HepG2 (cell line): ENCODE data around the gene FGFR3. TPM values are rescaled to one million over a fixed set of nuclear protein-coding genes. Genes with fewer than 3 reads are reported as not detected.

ENCODE experiments used
- ATAC-seq: fragments of 200-7000 bp; cut with Tn5 transposase; 3 replicates; pipeline ENCODE4 v1.9.1; 2020; ENCODE audit warnings: mild to moderate bottlenecking, moderate library complexity
- BruUV-seq: library from RNA; stranded (reverse); fragments of 400-500 nt; replicated peaks from 2 replicates; lab custom pipeline; 2021; lab: Mats Ljungman, UMichigan
- CTCF ChIA-PET: fragments of 300-600 bp; formaldehyde crosslinking; extraction: SDS; loops from one replicate; lab custom pipeline; 2021; ENCODE audit warnings: low total read pairs, inconsistent platforms, low intra/inter-chr PET ratio; lab: Yijun Ruan, JAX
- POLR2A ChIA-PET: fragments of 350-600 bp; sonication (Branson Sonifier 250); formaldehyde crosslinking; loops from one replicate; lab custom pipeline; 2020; ENCODE audit warnings: antibody characterized with exemption, inconsistent platforms; lab: Yijun Ruan, JAX
- DNase-seq: peaks from one replicate; pipeline ENCODE4 v3.0.0-alpha.2; 2015; ENCODE audit warnings: low spot score
- FAIRE-seq: peaks from 3 replicates; lab custom pipeline; 2011; peaks lifted over from hg19 to GRCh38; lab: Jason Lieb, UNC
- H2AFZ ChIP-seq: one replicate; pipeline ENCODE4 v1.6.1; 2011; ENCODE audit warnings: low read length, inconsistent platforms
- H3K27ac ChIP-seq: fragments of 300-600 bp; 3 replicates; pipeline ENCODE4 v1.8.0; 2011; ENCODE audit warnings: mixed run types, mild to moderate bottlenecking, mixed read lengths, low read length, inconsistent platforms; ENCODE audit not compliant: insufficient read depth; ENCODE audit errors: extremely low read length
- H3K27me3 ChIP-seq, 2 experiments: fragments of 200-600 bp in 1 of 2; 2 replicates in 1 of 2; 3 replicates in 1 of 2; pipeline versions ENCODE4 v1.6.0 to v1.8.0; 2011; ENCODE audit warnings: low read length in 2 of 2, mild to moderate bottlenecking in 2 of 2, moderate library complexity in 2 of 2, inconsistent platforms in 1 of 2; ENCODE audit not compliant: insufficient read depth in 2 of 2, control insufficient read depth in 1 of 2
- H3K36me3 ChIP-seq, 2 experiments: fragments of 200-600 bp in 1 of 2; replicated peaks in 1 of 2; 2 replicates in 1 of 2; 3 replicates in 1 of 2; pipeline versions ENCODE4 v1.5.1 to v1.8.0; 2011; ENCODE audit warnings: low read length in 2 of 2, inconsistent platforms in 1 of 2; ENCODE audit not compliant: insufficient read depth in 2 of 2, control insufficient read depth in 1 of 2
- H3K4me1 ChIP-seq: 2 replicates; pipeline ENCODE4 v1.5.1; 2012; ENCODE audit warnings: low read length, inconsistent platforms; ENCODE audit not compliant: insufficient read depth
- H3K4me2 ChIP-seq: 2 replicates; pipeline ENCODE4 v1.6.0; 2011; ENCODE audit warnings: low read depth, low read length, inconsistent platforms
- H3K4me3 ChIP-seq, 3 experiments: fragments of 200-600 bp in 1 of 3; sonication (generic), shearing (Covaris generic) in 1 of 3; replicated peaks in 1 of 3; 2 replicates each; pipeline ENCODE4 v1.5.1; 2011 to 2016; ENCODE audit warnings: low read length in 3 of 3, inconsistent platforms in 2 of 3, low read depth in 2 of 3, mild to moderate bottlenecking in 2 of 3, control low read depth in 1 of 3, mixed read lengths in 1 of 3; ENCODE audit not compliant: insufficient read depth in 1 of 3
- H3K79me2 ChIP-seq: one replicate; pipeline ENCODE4 v1.6.1; 2011; ENCODE audit warnings: low read length, inconsistent platforms; ENCODE audit not compliant: insufficient read depth
- H3K9ac ChIP-seq: 2 replicates; pipeline ENCODE4 v1.6.0; 2011; ENCODE audit warnings: mild to moderate bottlenecking, low read depth, low read length, inconsistent platforms; ENCODE audit not compliant: insufficient read depth
- H3K9me3 ChIP-seq: 2 replicates; pipeline ENCODE4 v1.5.1; 2012; ENCODE audit warnings: mild to moderate bottlenecking, low read length
- H4K20me1 ChIP-seq: 2 replicates; pipeline ENCODE4 v1.6.0; 2011; ENCODE audit warnings: inconsistent platforms, mild to moderate bottlenecking, low read length, moderate library complexity; ENCODE audit not compliant: insufficient read depth
- AGO2 ChIP-seq: fragments of 200-400 bp; formaldehyde crosslinking; optimal IDR thresholded peaks from 2 replicates; pipeline ENCODE3; 2017; ENCODE audit warnings: mild to moderate bottlenecking, low read depth, low read length, moderate library complexity
- ARID3A ChIP-seq: IDR thresholded peaks from 2 replicates; pipeline ENCODE4 v1.6.1; 2012; ENCODE audit warnings: low read depth, low read length, improper control_type of control experiment
- HNRNPL ChIP-seq: fragments of 200-400 bp; formaldehyde crosslinking; IDR thresholded peaks from 2 replicates; pipeline ENCODE4 v1.6.1; 2017; ENCODE audit warnings: mild to moderate bottlenecking, low read depth, low read length
- PHF20 ChIP-seq: sonication (generic); formaldehyde crosslinking; IDR thresholded peaks from 2 replicates; pipeline ENCODE4 v1.5.0; 2020; ENCODE audit warnings: mild to moderate bottlenecking, missing genetic modification reagents
- PHF8 ChIP-seq: sonication (generic); formaldehyde crosslinking; IDR thresholded peaks from 2 replicates; pipeline ENCODE4 v1.5.0; 2020; ENCODE audit warnings: missing genetic modification reagents
- RAD51 ChIP-seq: fragments of 450-650 bp; IDR thresholded peaks from 2 replicates; pipeline ENCODE4 v1.6.1; 2016; ENCODE audit warnings: borderline replicate concordance
- RBFOX2 ChIP-seq: fragments of 200-400 bp; formaldehyde crosslinking; IDR thresholded peaks from 2 replicates; pipeline ENCODE4 v1.6.1; 2017; ENCODE audit warnings: low read depth, mild to moderate bottlenecking, low read length
- SMARCC2 ChIP-seq: fragments of 450-650 bp; IDR thresholded peaks from 2 replicates; pipeline ENCODE4 v1.6.1; 2017; ENCODE audit warnings: antibody characterized with exemption, mild to moderate bottlenecking
- TFE3 ChIP-seq: IDR thresholded peaks from 2 replicates; pipeline ENCODE4 v1.6.1; 2016
- ZBTB1 ChIP-seq: sonication (generic); formaldehyde crosslinking; IDR thresholded peaks from 2 replicates; pipeline ENCODE4 v1.4.0; 2020; ENCODE audit warnings: missing genetic modification reagents, borderline replicate concordance
- ZBTB33 ChIP-seq: sonication (generic); formaldehyde crosslinking; IDR thresholded peaks from 2 replicates; pipeline ENCODE4 v1.4.0; 2020; ENCODE audit warnings: missing genetic modification reagents
- ZNF225 ChIP-seq: sonication (generic); formaldehyde crosslinking; IDR thresholded peaks from 2 replicates; pipeline ENCODE4 v1.4.0; 2020; ENCODE audit warnings: mild to moderate bottlenecking, missing genetic modification reagents
- ZNF326 ChIP-seq: sonication (generic); formaldehyde crosslinking; IDR thresholded peaks from 2 replicates; pipeline ENCODE4 v1.4.0; 2020; ENCODE audit warnings: missing genetic modification reagents, borderline replicate concordance
- WGBS: methylation state at CpG from one replicate; pipeline ENCODE4 v1.1.6; 2017; ENCODE audit warnings: low lambda C conversion rate; 5-methylcytosine and 5-hydroxymethylcytosine counted together
- in situ Hi-C: cut with HindIII; loops from 2 replicates; pipeline ENCODE4 v1.10.0; 2017; ENCODE audit warnings: low pct_unique_long_range_greater_than_20kb; ENCODE audit not compliant: extremely low pct_ligation_motif_present
- intact Hi-C: fragments of 100-400 bp; cut with micrococcal nuclease; formaldehyde crosslinking; loops from one replicate; pipeline ENCODE4 v1.10.0; 2022; ENCODE audit not compliant: unreplicated experiment
- polyA plus RNA-seq, 8 experiments: library from polyadenylated mRNA; depleted of rRNA in 3 of 8; stranded (reverse) in 7 of 8; unstranded in 1 of 8; fragments of >200 nt; fragmentation: Illumina TruSeq in 4 of 8; extraction: Trizol in 4 of 8; gene quantifications; 2 replicates each; pipeline versions ENCODE4 v1.2.1 to v1.2.3, GENCODE V29; 2011 to 2016; ENCODE audit warnings: low read depth in 4 of 8, missing spikeins in 1 of 8, mixed read lengths in 1 of 8; ENCODE audit not compliant: insufficient read depth in 1 of 8
- total RNA-seq, 5 experiments: library from RNA; depleted of rRNA; stranded (reverse); fragments of >200 nt; fragmentation: Illumina TruSeq; extraction: Trizol; gene quantifications; 2 replicates each; pipeline ENCODE4 v1.2.3, GENCODE V29; 2016; ENCODE audit warnings: low read depth in 1 of 5
- TF ChIP-seq, protein P1 (sequence below): sonication (generic); formaldehyde crosslinking; IDR thresholded peaks from 2 replicates; pipeline ENCODE4 v1.4.0; 2020; ENCODE audit warnings: mild to moderate bottlenecking, missing genetic modification reagents

The FGFR3 gene
- total and polyA plus RNA-seq, 2 of the 13 experiments (the other 11 are each of a cell fraction or from before 2014, with no cell fraction given): 103 to 109 TPM

GRCh38 chr4:1799387-1800375, 6.6 kb downstream of the FGFR3 start (continued):
- TF ChIP-seq ZBTB33 (peak; percentile 92), AGO2 (peak; percentile 95), HNRNPL (0 out of 2 replicates have a peak, but pooled peaks have one; percentile 25), PHF8 (CRISPR knock-in tag) (no peak), RBFOX2 (peak; percentile 85)
- TF ChIP-seq, protein P1, sequence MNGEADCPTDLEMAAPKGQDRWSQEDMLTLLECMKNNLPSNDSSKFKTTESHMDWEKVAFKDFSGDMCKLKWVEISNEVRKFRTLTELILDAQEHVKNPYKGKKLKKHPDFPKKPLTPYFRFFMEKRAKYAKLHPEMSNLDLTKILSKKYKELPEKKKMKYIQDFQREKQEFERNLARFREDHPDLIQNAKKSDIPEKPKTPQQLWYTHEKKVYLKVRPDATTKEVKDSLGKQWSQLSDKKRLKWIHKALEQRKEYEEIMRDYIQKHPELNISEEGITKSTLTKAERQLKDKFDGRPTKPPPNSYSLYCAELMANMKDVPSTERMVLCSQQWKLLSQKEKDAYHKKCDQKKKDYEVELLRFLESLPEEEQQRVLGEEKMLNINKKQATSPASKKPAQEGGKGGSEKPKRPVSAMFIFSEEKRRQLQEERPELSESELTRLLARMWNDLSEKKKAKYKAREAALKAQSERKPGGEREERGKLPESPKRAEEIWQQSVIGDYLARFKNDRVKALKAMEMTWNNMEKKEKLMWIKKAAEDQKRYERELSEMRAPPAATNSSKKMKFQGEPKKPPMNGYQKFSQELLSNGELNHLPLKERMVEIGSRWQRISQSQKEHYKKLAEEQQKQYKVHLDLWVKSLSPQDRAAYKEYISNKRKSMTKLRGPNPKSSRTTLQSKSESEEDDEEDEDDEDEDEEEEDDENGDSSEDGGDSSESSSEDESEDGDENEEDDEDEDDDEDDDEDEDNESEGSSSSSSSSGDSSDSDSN (CRISPR knock-in tag): no peak

- no peak overlapping the region for H3K4me3 ChIP-seq
- ATAC-seq (no peak), DNase-seq (no peak), FAIRE-seq (no peak)
- ChIA-PET CTCF (no interaction called here), POLR2A (interaction anchor here (1.1 to 28.6 kb wide), 5 partner anchors 8 to 53 kb away, joined by 3 to 1258 read pairs (median 5); partner anchors contain the start of gene FGFR3)
- H3K4me2 ChIP-seq: peak overlapping the region; percentile 15; the same call in 1 of the 2 replicates
- no peak overlapping the region for H2AFZ ChIP-seq
- no peaks in the 10 kb centered on the region for H3K27me3 ChIP-seq
- peaks cover 31 to 61% of the 10 kb centered on the region in 2 experiments for H3K36me3 ChIP-seq
- in situ Hi-C loops: loop anchor here (10.0 kb wide), 1 partner anchor 46 kb away; no protein-coding TSS in a partner anchor
- peaks cover 47% of the 10 kb centered on the region for H3K79me2 ChIP-seq
- intact Hi-C loops: no loop called here
- peaks cover 29% of the 10 kb centered on the region for H4K20me1 ChIP-seq
- 94% methylated on average over 4 of the region's 10 CpGs for WGBS
- BruUV-seq: no TSS peak
- no peaks in the 10 kb centered on the region for H3K9me3 ChIP-seq
- H3K4me1 ChIP-seq: peaks cover 73% of the 10 kb centered on the region
- H3K9ac ChIP-seq: no peak overlapping the region
- peak overlapping the region; percentile 92 for H3K27ac ChIP-seq
- TF ChIP-seq PHF20 (CRISPR knock-in tag) (no peak), ZBTB1 (no peak), AGO2 (peak; percentile 91), SMARCC2 (no peak), ZNF225 (CRISPR knock-in tag) (no peak), HNRNPL (peak; percentile 84), ZNF326 (no peak), ARID3A (no peak), TFE3 (CRISPR knock-in tag) (no peak), RAD51 (no peak)
These were observed 7.7 kb downstream of the FGFR3 start for GRCh38 chr4:1800805-1801204.
